ENCODE data around the gene MYOM3.

DNA sequence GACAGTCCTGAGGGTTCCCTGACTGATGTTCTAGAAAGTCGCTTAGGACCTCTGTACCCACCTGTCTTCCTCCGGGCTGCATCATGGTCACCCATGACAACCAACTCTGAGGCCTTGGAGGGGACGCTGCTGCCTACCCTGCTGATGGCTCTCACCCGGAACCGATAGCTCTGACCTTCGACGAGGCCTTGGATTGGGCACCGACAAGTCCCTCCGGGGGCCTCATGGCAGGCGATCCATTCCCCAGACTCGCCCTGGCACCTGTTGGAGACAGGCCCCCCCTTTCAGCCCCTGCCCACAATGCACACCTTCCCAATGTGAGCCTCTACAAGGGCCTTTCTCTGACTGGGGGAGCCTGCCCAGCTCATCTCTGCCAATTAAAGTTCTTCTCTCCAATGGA is 21.2 kb downstream of the MYOM3 start:
- TF ChIP-seq, protein P1, sequence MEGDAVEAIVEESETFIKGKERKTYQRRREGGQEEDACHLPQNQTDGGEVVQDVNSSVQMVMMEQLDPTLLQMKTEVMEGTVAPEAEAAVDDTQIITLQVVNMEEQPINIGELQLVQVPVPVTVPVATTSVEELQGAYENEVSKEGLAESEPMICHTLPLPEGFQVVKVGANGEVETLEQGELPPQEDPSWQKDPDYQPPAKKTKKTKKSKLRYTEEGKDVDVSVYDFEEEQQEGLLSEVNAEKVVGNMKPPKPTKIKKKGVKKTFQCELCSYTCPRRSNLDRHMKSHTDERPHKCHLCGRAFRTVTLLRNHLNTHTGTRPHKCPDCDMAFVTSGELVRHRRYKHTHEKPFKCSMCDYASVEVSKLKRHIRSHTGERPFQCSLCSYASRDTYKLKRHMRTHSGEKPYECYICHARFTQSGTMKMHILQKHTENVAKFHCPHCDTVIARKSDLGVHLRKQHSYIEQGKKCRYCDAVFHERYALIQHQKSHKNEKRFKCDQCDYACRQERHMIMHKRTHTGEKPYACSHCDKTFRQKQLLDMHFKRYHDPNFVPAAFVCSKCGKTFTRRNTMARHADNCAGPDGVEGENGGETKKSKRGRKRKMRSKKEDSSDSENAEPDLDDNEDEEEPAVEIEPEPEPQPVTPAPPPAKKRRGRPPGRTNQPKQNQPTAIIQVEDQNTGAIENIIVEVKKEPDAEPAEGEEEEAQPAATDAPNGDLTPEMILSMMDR (IDR thresholded peaks at IDR 0.05): no peak
- TF ChIP-seq POLR2A (IDR thresholded peaks at IDR 0.05): no peak

Measured in body of pancreas (tissue), 4 donors.